Endothelial cell of umbilical vein (primary cell): ENCODE data around the gene HOXA13. TPM values are rescaled to one million over a fixed set of nuclear protein-coding genes. Genes with fewer than 3 reads are reported as not detected.

ENCODE experiments used
- BruUV-seq: library from RNA; stranded (reverse); fragments of 400-500 nt; replicated peaks from 2 replicates; lab custom pipeline; 2021; lab: Mats Ljungman, UMichigan
- CTCF ChIA-PET: fragments of 300-600, 350-600 bp; sonication (Branson Sonifier 250); formaldehyde crosslinking; loops from one replicate; lab custom pipeline; 2021; ENCODE audit warnings: antibody characterized with exemption, inconsistent platforms; lab: Charles Lee
- POLR2A ChIA-PET: fragments of 300-600, 350-600 bp; sonication (Branson Sonifier 250); formaldehyde crosslinking; loops from one replicate; lab custom pipeline; 2021; ENCODE audit warnings: antibody characterized with exemption, inconsistent platforms; lab: Charles Lee
- DNase-seq: peaks from one replicate; pipeline ENCODE4 v3.0.0-alpha.2; 2011; ENCODE audit warnings: low read depth, low spot score
- FAIRE-seq: peaks from 2 replicates; lab custom pipeline; 2011; peaks lifted over from hg19 to GRCh38; lab: Jason Lieb, UNC
- H2AFZ ChIP-seq: 2 replicates; pipeline ENCODE4 v1.6.0; 2012; ENCODE audit warnings: low read depth, low read length, control low read depth, inconsistent platforms
- H3K27ac ChIP-seq: 2 replicates; pipeline ENCODE4 v1.5.1; 2011; ENCODE audit warnings: low read depth, mild to moderate bottlenecking, control low read depth, low read length, moderate library complexity; ENCODE audit not compliant: insufficient read depth
- H3K27me3 ChIP-seq, 2 experiments: 2 replicates each; pipeline versions ENCODE4 v1.6.0 to v1.6.1; 2011; ENCODE audit warnings: low read length in 2 of 2, mixed read lengths in 1 of 2; ENCODE audit not compliant: control insufficient read depth in 2 of 2, insufficient read depth in 2 of 2
- H3K36me3 ChIP-seq, 2 experiments: 2 replicates in 1 of 2; 3 replicates in 1 of 2; pipeline ENCODE4 v1.5.1; 2011; ENCODE audit warnings: low read length in 2 of 2, mild to moderate bottlenecking in 1 of 2, moderate library complexity in 1 of 2; ENCODE audit not compliant: control insufficient read depth in 2 of 2, insufficient read depth in 2 of 2; ENCODE audit errors: extremely low read depth in 1 of 2
- H3K4me1 ChIP-seq: 3 replicates; pipeline ENCODE4 v1.5.1; 2011; ENCODE audit warnings: mild to moderate bottlenecking, low read length; ENCODE audit not compliant: control insufficient read depth, insufficient read depth; ENCODE audit errors: extremely low read depth
- H3K4me2 ChIP-seq: 2 replicates; pipeline ENCODE4 v1.6.1; 2011; ENCODE audit warnings: low read length, control low read depth, mixed read lengths; ENCODE audit not compliant: insufficient read depth
- H3K4me3 ChIP-seq, 3 experiments: fragments of 200-600 bp in 1 of 3; sonication (generic), shearing (Covaris generic) in 1 of 3; replicated peaks in 1 of 3; 2 replicates each; pipeline ENCODE4 v1.5.1; 2011 to 2016; ENCODE audit warnings: control low read depth in 3 of 3, low read length in 3 of 3, mild to moderate bottlenecking in 2 of 3, inconsistent platforms in 1 of 3, low read depth in 1 of 3, moderate library complexity in 1 of 3; ENCODE audit not compliant: insufficient read depth in 1 of 3
- H3K79me2 ChIP-seq: 2 replicates; pipeline ENCODE4 v1.6.0; 2012; ENCODE audit warnings: low read length, inconsistent platforms; ENCODE audit not compliant: control insufficient read depth, insufficient read depth
- H3K9ac ChIP-seq: replicated peaks from 2 replicates; pipeline ENCODE3; 2011; ENCODE audit warnings: low read length, control low read depth; ENCODE audit not compliant: insufficient read depth; ENCODE audit errors: extremely low read depth
- H3K9me1 ChIP-seq: replicated peaks from 3 replicates; pipeline ENCODE4 v1.6.0; 2011; ENCODE audit warnings: mild to moderate bottlenecking, low read length; ENCODE audit not compliant: control insufficient read depth, insufficient read depth; ENCODE audit errors: extremely low read depth
- H3K9me3 ChIP-seq: replicated peaks from 2 replicates; pipeline ENCODE4 v1.5.1; 2012; ENCODE audit warnings: low read length, inconsistent platforms; ENCODE audit not compliant: control insufficient read depth, insufficient read depth
- H4K20me1 ChIP-seq: replicated peaks from 2 replicates; pipeline ENCODE3; 2011; ENCODE audit warnings: mild to moderate bottlenecking, low read length; ENCODE audit not compliant: control insufficient read depth, insufficient read depth; ENCODE audit errors: extremely low read depth
- EZH2 ChIP-seq: IDR thresholded peaks from 2 replicates; pipeline ENCODE4 v1.6.1; 2012; ENCODE audit warnings: borderline replicate concordance, low read depth, mild to moderate bottlenecking, moderate library complexity, low read length, inconsistent platforms; ENCODE audit not compliant: severe bottlenecking
- FOS ChIP-seq: IDR thresholded peaks from 2 replicates; pipeline ENCODE4 v1.6.1; 2011; ENCODE audit warnings: mild to moderate bottlenecking, low read length, moderate library complexity, borderline replicate concordance; ENCODE audit not compliant: insufficient read depth
- JUN ChIP-seq: IDR thresholded peaks from 2 replicates; pipeline ENCODE4 v1.6.1; 2011; ENCODE audit warnings: borderline replicate concordance, low read depth; ENCODE audit not compliant: insufficient read length, insufficient read depth
- dilution Hi-C: fragments of 300-500 bp; cut with MboI; formaldehyde crosslinking; loops from one replicate; pipeline ENCODE4 v1.15.0; 2019; ENCODE audit warnings: low sequenced_read_pairs; ENCODE audit not compliant: extremely low pct_ligation_motif_present
- intact Hi-C: fragments of 100-400 bp; cut with micrococcal nuclease; formaldehyde crosslinking; loops from one replicate; pipeline ENCODE4 v1.10.0; 2022
- polyA plus RNA-seq, 4 experiments: library from polyadenylated mRNA; depleted of rRNA in 3 of 4; stranded (reverse) in 3 of 4; unstranded in 1 of 4; fragments of >200 nt; gene quantifications; 2 replicates each; pipeline versions ENCODE4 v1.2.1 to v1.2.3, GENCODE V29; 2011 to 2012; ENCODE audit warnings: missing spikeins in 1 of 4
- total RNA-seq: library from RNA; stranded (reverse); gene quantifications from 2 replicates; pipeline ENCODE4 v1.2.3, GENCODE V29; 2021

The HOXA13 gene
- total and polyA plus RNA-seq, 2 donors (not counting 3 experiments of a cell fraction or from before 2014, with no cell fraction given) = 0.22 TPM; not detected in 1

DNA sequence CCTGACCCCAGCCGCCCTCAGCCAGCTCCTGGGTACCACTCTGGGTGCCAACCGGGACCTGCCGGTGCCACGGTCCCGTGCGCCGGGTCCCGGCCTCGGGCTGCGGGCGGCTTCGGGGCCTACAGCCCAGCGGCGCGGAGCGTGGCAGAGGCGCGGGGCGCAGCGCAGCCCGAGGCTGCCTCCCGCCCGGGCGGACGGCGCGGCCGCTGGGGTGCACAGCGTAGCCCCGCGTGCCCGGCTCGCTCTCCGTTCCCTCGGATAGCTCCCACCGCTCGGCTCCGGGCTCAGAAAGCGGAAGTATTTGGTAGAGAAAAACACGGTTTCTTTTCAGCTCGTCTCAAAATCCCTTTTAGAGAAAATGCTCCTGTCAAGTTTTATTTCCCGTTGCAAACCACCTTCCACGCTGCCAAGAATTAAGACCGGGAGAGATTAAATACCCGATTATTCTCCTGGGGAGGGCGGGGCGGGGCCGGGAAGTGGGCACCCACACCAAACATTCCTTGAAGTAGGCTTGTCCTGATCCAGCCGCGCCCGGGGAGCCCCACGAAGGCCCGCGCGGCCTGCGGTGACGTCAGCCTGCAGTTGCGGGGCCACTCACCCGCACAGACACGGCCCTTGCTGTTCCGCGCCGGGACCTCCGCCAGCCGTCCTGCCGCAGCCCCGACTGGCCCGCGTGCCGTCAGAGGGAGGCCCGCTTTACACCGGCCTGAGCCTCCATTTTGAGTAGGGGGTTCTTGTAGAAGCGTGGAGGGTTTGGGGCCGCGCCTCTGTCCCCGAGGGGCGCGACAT lies 7.2 kb downstream of the HOXA13 start:
- peaks cover 29 to 48% of the 10 kb centered on the region in 2 experiments for H3K27me3 ChIP-seq
- CTCF ChIA-PET = interaction anchor here (0.6 to 1.5 kb wide), 6 partner anchors 9 to 901 kb away, joined by 3 to 7 read pairs (median 5); no protein-coding TSS in a partner anchor
- H3K9me1 ChIP-seq = no peaks in the 10 kb centered on the region
- no peaks in the 10 kb centered on the region for H4K20me1 ChIP-seq
- peak overlapping the region; percentile 58 for H2AFZ ChIP-seq
- no peak for DNase-seq
- no peak overlapping the region for H3K27ac ChIP-seq
- intact Hi-C loops = no loop called here
- no TSS peak for BruUV-seq
- H3K79me2 ChIP-seq = peaks cover 5% of the 10 kb centered on the region
- POLR2A ChIA-PET = no interaction called here
- peaks cover 22% of the 10 kb centered on the region for H3K4me1 ChIP-seq
- no peaks in the 10 kb centered on the region for H3K36me3 ChIP-seq
- peak overlapping the region; percentile 21 to 44 (median 34) for H3K4me3 ChIP-seq
- H3K4me2 ChIP-seq = peak overlapping the region; percentile 46
- H3K9me3 ChIP-seq = no peaks in the 10 kb centered on the region
- H3K9ac ChIP-seq = no peak overlapping the region
- dilution Hi-C loops = no loop called here
- no peak for FAIRE-seq
- TF ChIP-seq FOS = no peak
- peak; percentile 36 for TF ChIP-seq EZH2

DNA sequence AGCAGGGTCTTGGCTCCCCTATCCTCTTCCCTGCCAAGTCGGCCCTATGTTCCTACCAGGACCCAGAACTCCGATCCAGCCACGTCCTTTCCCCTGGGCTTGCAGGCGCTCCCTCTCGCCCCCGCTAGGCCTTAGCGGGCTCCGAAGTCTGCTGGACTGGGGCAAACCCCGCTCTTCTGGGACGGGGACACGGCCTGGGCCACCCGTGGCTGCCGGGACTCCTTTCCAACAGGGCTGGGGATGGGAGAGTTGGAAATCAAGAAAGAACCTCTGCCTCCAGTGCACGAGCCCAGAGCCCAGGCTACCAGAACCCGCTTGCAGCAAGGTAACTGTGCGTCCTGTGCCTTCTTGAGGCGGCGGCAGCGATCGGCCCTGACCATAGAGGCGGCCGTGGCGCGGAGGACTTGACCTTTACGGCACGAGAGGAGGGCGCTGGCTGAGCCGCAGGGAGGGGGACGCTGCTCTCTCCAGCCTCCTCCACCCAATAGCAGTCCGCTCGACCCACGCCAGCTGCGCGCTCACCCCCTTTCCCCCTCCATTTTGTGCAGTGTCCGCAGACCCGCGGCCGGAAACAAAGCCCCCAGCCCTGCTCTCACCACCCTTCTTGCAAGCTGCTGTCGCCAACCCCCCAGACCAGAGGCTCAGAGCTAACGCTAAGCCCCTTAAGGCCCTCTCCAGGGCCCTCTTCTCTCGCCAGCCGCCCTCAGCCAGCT lies 7.9 kb downstream of the HOXA13 start:
- peak overlapping the region; percentile 58 for H2AFZ ChIP-seq
- H3K9me3 ChIP-seq = no peaks in the 10 kb centered on the region
- H3K9me1 ChIP-seq = no peaks in the 10 kb centered on the region
- H3K27me3 ChIP-seq = peaks cover 23 to 40% of the 10 kb centered on the region in 2 experiments
- H3K4me2 ChIP-seq = peak overlapping the region; percentile 46
- peaks cover 28% of the 10 kb centered on the region for H3K4me1 ChIP-seq
- CTCF ChIA-PET = interaction anchor here (0.6 to 1.5 kb wide), 6 partner anchors 9 to 902 kb away, joined by 3 to 7 read pairs (median 5); no protein-coding TSS in a partner anchor
- H3K4me3 ChIP-seq = peak overlapping the region in 1 of 3 experiments; percentile 21
- H3K27ac ChIP-seq = no peak overlapping the region
- no peaks in the 10 kb centered on the region for H3K36me3 ChIP-seq
- BruUV-seq = no TSS peak
- peaks cover 12% of the 10 kb centered on the region for H3K79me2 ChIP-seq
- dilution Hi-C loops (no loop called here), intact Hi-C loops (no loop called here)
- POLR2A ChIA-PET = no interaction called here
- H3K9ac ChIP-seq = no peak overlapping the region
- TF ChIP-seq JUN = no peak
- TF ChIP-seq EZH2 = peak; percentile 0
- no peaks in the 10 kb centered on the region for H4K20me1 ChIP-seq
- FAIRE-seq (no peak), DNase-seq (no peak)
